Tibial nerve (tissue), 4 donors: ENCODE measurements around the gene CDC14B.

Experiments
- CTCF ChIP-seq, 5 experiments: fragments of 200-600 bp in 3 of 5; fragments of 450-650 bp in 2 of 5; sonication (generic) in 3 of 5; IDR thresholded peaks; one replicate each; pipeline ENCODE4 v1.5.1; 2016 to 2019; ENCODE audit warnings: antibody characterized with exemption in 5 of 5, mild to moderate bottlenecking in 3 of 5, moderate library complexity in 2 of 5
- EP300 ChIP-seq, 2 donors: sonication (generic); formaldehyde crosslinking; IDR thresholded peaks; one replicate each; pipeline ENCODE4 v1.6.1; 2017; ENCODE audit warnings: antibody characterized with exemption in 2 of 2, mild to moderate bottlenecking in 1 of 2
- POLR2A ChIP-seq, 2 donors: fragments of 450-650 bp; IDR thresholded peaks; one replicate each; pipeline ENCODE4 v1.6.1; 2017; ENCODE audit warnings: antibody characterized with exemption in 2 of 2, mild to moderate bottlenecking in 2 of 2, moderate library complexity in 2 of 2

- TF ChIP-seq CTCF (IDR thresholded peaks at IDR 0.05) (no peak), POLR2A (IDR thresholded peaks at IDR 0.05) (no peak), EP300 (IDR thresholded peaks at IDR 0.05) (no peak)
Measured at GRCh38 chr9:96489482-96489979, 130.1 kb downstream of the CDC14B start.
